Esophagus muscularis mucosa (tissue), 4 donors: Measurements from ENCODE around the gene CCN6. TPM values are rescaled to one million over a fixed set of nuclear protein-coding genes. Genes with fewer than 3 reads are reported as not detected.

Source experiments
- DNase-seq: peaks from one replicate; pipeline ENCODE4 v3.0.0-alpha.2; 2017; ENCODE audit errors: extremely low spot score
- H3K27ac ChIP-seq, 4 donors: fragments of 200-600 bp; sonication (generic); replicated peaks in 1 of 4; 1 replicate in 3 of 4; 2 replicates in 1 of 4; pipeline ENCODE4 v1.5.1; 2016 to 2019; ENCODE audit warnings: mild to moderate bottlenecking in 1 of 4
- H3K27me3 ChIP-seq, 4 donors: fragments of 200-600 bp; sonication (generic); one replicate each; pipeline versions ENCODE4 v1.5.1 to v1.6.0; 2016 to 2019
- H3K36me3 ChIP-seq, 4 donors: fragments of 200-600 bp; sonication (generic); one replicate each; pipeline ENCODE4 v1.5.1; 2016 to 2019
- H3K4me1 ChIP-seq, 4 donors: fragments of 200-600 bp; sonication (generic); one replicate each; pipeline ENCODE4 v1.5.1; 2016 to 2019
- H3K4me3 ChIP-seq, 4 donors: fragments of 200-600 bp; sonication (generic); 1 replicate in 2 of 4; 2 replicates in 2 of 4; pipeline ENCODE4 v1.5.1; 2016 to 2019; ENCODE audit warnings: mild to moderate bottlenecking in 4 of 4, moderate library complexity in 1 of 4
- H3K9me3 ChIP-seq, 4 donors: fragments of 200-600 bp; sonication (generic); 1 replicate in 3 of 4; 2 replicates in 1 of 4; pipeline ENCODE4 v1.5.1; 2016 to 2019
- EP300 ChIP-seq: sonication (generic); formaldehyde crosslinking; IDR thresholded peaks from one replicate; pipeline ENCODE4 v1.6.1; 2017; ENCODE audit warnings: antibody characterized with exemption
- POLR2A ChIP-seq: fragments of 450-650 bp; IDR thresholded peaks from one replicate; pipeline ENCODE4 v1.6.1; 2017; ENCODE audit warnings: antibody characterized with exemption, moderate library complexity, mild to moderate bottlenecking, low read depth
- POLR2AphosphoS5 ChIP-seq, 2 donors: sonication (generic); formaldehyde crosslinking; IDR thresholded peaks; one replicate each; pipeline ENCODE4 v1.6.1; 2017; ENCODE audit warnings: antibody characterized with exemption in 2 of 2
- WGBS: methylation state at CpG from one replicate; pipeline ENCODE4 v1.1.5; 2018; 5-methylcytosine and 5-hydroxymethylcytosine counted together
- intact Hi-C: fragments of 100-400 bp; cut with DNase I; formaldehyde crosslinking; loops from one replicate; pipeline ENCODE4 v1.15.1; 2023
- total RNA-seq, 4 donors: library from RNA; depleted of rRNA; stranded (reverse); fragments of >200 nt; gene quantifications; one replicate each; pipeline versions ENCODE4 v1.1.0 to v1.2.1, GENCODE V29; 2016
- TF ChIP-seq, protein P1 (sequence below), 3 experiments: fragments of 200-600 bp in 2 of 3; fragments of 450-650 bp in 1 of 3; sonication (generic) in 2 of 3; IDR thresholded peaks; one replicate each; pipeline ENCODE4 v1.5.1; 2017 to 2019; ENCODE audit warnings: antibody characterized with exemption in 3 of 3, mild to moderate bottlenecking in 2 of 3, moderate library complexity in 1 of 3

The CCN6 gene
- total RNA-seq, 4 donors from 2014 or later, result not detected

- Histone ChIP-seq H3K4me3 (no peak overlapping the region), H3K4me1 (peaks cover 28 to 54% (median 48%) of the 10 kb centered on the region in 4 donors), H3K36me3 (no peaks in the 10 kb centered on the region), H3K27ac (peak overlapping the region in 2 of 4 donors; percentile 15 to 22), H3K27me3 (no peaks in the 10 kb centered on the region), H3K9me3 (no peaks in the 10 kb centered on the region)
- WGBS, result 70% methylated on average over 6 of the region's 6 CpGs
- intact Hi-C loops, result no loop called here
- no peak for TF ChIP-seq EP300
- TF ChIP-seq POLR2A, result no peak
- TF ChIP-seq POLR2AphosphoS5 (IDR thresholded peaks at IDR 0.05), result no peak
- TF ChIP-seq, protein P1, sequence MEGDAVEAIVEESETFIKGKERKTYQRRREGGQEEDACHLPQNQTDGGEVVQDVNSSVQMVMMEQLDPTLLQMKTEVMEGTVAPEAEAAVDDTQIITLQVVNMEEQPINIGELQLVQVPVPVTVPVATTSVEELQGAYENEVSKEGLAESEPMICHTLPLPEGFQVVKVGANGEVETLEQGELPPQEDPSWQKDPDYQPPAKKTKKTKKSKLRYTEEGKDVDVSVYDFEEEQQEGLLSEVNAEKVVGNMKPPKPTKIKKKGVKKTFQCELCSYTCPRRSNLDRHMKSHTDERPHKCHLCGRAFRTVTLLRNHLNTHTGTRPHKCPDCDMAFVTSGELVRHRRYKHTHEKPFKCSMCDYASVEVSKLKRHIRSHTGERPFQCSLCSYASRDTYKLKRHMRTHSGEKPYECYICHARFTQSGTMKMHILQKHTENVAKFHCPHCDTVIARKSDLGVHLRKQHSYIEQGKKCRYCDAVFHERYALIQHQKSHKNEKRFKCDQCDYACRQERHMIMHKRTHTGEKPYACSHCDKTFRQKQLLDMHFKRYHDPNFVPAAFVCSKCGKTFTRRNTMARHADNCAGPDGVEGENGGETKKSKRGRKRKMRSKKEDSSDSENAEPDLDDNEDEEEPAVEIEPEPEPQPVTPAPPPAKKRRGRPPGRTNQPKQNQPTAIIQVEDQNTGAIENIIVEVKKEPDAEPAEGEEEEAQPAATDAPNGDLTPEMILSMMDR (IDR thresholded peaks at IDR 0.05), result no peak
- no peak for DNase-seq
Measured at GRCh38 chr6:112016320-112016719, 37.6 kb upstream of the CCN6 start.

DNA sequence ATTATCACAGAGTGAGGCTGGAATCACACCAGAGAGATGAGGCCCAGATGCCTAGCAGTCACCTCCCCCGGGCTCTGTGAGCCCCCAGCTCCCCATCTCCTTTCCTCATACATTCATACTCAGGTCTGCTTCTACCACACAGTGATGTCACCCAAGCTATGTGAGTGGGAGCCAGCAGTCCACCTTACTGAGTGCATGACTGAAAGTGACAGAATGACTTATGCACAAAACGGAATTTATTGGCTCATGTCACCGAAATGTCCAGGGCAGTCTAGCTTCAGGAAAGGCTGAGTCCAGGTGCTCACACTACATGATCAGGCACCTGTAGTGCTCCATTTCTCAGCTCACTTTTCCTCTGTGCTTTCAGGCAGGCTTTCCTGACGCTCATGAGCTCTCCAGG is 36.7 kb upstream of the CCN6 start:
- DNase-seq, result no peak
- Histone ChIP-seq H3K36me3 (no peaks in the 10 kb centered on the region), H3K9me3 (no peaks in the 10 kb centered on the region), H3K27me3 (no peaks in the 10 kb centered on the region), H3K4me1 (peaks cover 28 to 63% (median 55%) of the 10 kb centered on the region in 4 donors), H3K4me3 (no peak overlapping the region), H3K27ac (no peak overlapping the region)
- TF ChIP-seq POLR2AphosphoS5 (IDR thresholded peaks at IDR 0.05) (no peak), EP300 (no peak), POLR2A (no peak)
- TF ChIP-seq, protein P1 (IDR thresholded peaks at IDR 0.05), result no peak
- WGBS, result 98% methylated on average over 4 of the region's 4 CpGs
- intact Hi-C loops, result no loop called here

GRCh38 chr6:112017760-112018537 is 36.0 kb upstream of the CCN6 start:
- Histone ChIP-seq H3K9me3 (no peaks in the 10 kb centered on the region), H3K4me3 (no peak overlapping the region), H3K4me1 (peaks cover 28 to 63% (median 57%) of the 10 kb centered on the region in 4 donors), H3K27me3 (no peaks in the 10 kb centered on the region), H3K36me3 (no peaks in the 10 kb centered on the region), H3K27ac (peak overlapping the region in 3 of 4 donors; percentile 5 to 44 (median 13))
- DNase-seq, result no peak
- TF ChIP-seq EP300, result no peak
- TF ChIP-seq, protein P1 (IDR thresholded peaks at IDR 0.05), result no peak
- no peak for TF ChIP-seq POLR2AphosphoS5 (IDR thresholded peaks at IDR 0.05)
- no peak for TF ChIP-seq POLR2A
- intact Hi-C loops, result no loop called here
- WGBS, result 73% methylated on average over 7 of the region's 7 CpGs

DNA sequence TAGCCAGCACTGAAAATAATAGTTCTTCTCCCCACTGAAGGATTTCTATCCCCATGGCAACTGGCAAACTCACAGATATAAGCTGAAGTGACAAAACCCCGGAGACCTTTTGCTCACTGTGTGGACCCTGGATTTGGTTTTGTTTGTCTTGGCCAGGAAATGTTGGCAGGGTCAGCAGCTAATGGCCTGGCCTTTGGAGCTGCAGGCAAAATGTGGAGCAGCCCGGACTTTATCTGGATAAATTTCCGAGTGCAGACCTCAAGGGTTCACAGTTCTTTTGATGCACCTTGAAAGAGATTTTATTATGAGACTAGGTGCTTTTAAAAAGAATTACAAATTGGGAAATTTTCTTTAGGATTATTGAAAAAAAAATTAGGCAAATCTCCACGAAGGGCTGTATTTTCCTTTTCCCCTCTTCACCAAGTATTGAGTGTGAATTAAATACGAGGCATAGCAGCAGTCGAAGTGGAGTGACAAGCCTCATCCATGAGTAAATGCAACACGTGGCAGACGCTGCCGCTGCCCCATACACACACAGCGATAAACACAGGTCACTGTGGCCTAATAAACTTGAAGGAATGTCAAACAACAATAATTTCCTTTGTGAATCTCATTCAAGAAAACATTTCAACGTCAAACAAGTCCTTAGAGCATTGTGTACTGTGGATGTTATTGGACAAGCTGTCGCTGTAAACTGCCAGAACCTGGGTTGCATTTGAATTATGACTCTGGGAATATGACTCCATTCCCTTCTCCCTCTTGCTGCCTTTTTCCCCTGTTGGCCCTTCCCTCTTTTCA is 35.1 kb upstream of the CCN6 start:
- DNase-seq, result no peak
- no peak overlapping the region for H3K4me3 ChIP-seq
- peaks cover 0 to 2% (median 0%) of the 10 kb centered on the region in 4 donors for H3K9me3 ChIP-seq
- H3K27ac ChIP-seq, result peak overlapping the region; percentile 5 to 44 (median 17)
- no peaks in the 10 kb centered on the region for H3K27me3 ChIP-seq
- no peak for TF ChIP-seq EP300
- peak in 1 of 2 donors; percentile 41 for TF ChIP-seq POLR2AphosphoS5 (IDR thresholded peaks at IDR 0.05)
- intact Hi-C loops, result no loop called here
- no peaks in the 10 kb centered on the region for H3K36me3 ChIP-seq
- 43% methylated on average over 12 of the region's 12 CpGs for WGBS
- H3K4me1 ChIP-seq, result peaks cover 28 to 62% (median 56%) of the 10 kb centered on the region in 4 donors

GRCh38 chr6:112019589-112019988 is 34.3 kb upstream of the CCN6 start:
- peaks cover 20 to 54% (median 48%) of the 10 kb centered on the region in 4 donors for H3K4me1 ChIP-seq
- H3K4me3 ChIP-seq, result no peak overlapping the region
- 100% methylated on average over 1 of the region's 1 CpG for WGBS
- TF ChIP-seq, protein P1 (IDR thresholded peaks at IDR 0.05), result no peak
- no peak for TF ChIP-seq POLR2AphosphoS5 (IDR thresholded peaks at IDR 0.05)
- TF ChIP-seq POLR2A, result no peak
- TF ChIP-seq EP300, result no peak
- peak overlapping the region in 3 of 4 donors; percentile 5 to 50 (median 21) for H3K27ac ChIP-seq
- no peaks in the 10 kb centered on the region for H3K27me3 ChIP-seq
- intact Hi-C loops, result no loop called here
- H3K9me3 ChIP-seq, result peaks cover 0 to 4% (median 0%) of the 10 kb centered on the region in 4 donors
- H3K36me3 ChIP-seq, result no peaks in the 10 kb centered on the region
- DNase-seq, result no peak
